Glutamatergic neuron (in vitro differentiated cells): Measurements from ENCODE around the gene BTBD16. TPM values are rescaled to one million over a fixed set of nuclear protein-coding genes. Genes with fewer than 3 reads are reported as not detected.
A peak's percentile ranks its signal among the peaks of the same experiment; 100 is the strongest.

ENCODE experiments used
- DNase-seq: peaks from one replicate; pipeline ENCODE4 v3.0.0; 2022
- H3K27ac Mint-ChIP-seq: one replicate; pipeline ENCODE4 v1.8.0; 2020; ENCODE audit warnings: mild to moderate bottlenecking, mixed read lengths, inconsistent platforms; ENCODE audit not compliant: unreplicated experiment
- H3K27me3 Mint-ChIP-seq: one replicate; pipeline ENCODE4 v1.8.0; 2020; ENCODE audit warnings: mild to moderate bottlenecking, moderate library complexity, mixed read lengths, inconsistent platforms; ENCODE audit not compliant: unreplicated experiment
- H3K36me3 Mint-ChIP-seq: one replicate; pipeline ENCODE4 v1.8.0; 2020; ENCODE audit warnings: mild to moderate bottlenecking, mixed read lengths, inconsistent platforms; ENCODE audit not compliant: unreplicated experiment
- H3K4me1 Mint-ChIP-seq: one replicate; pipeline ENCODE4 v1.8.0; 2020; ENCODE audit warnings: mild to moderate bottlenecking, low read depth, mixed read lengths, inconsistent platforms; ENCODE audit not compliant: unreplicated experiment
- H3K4me3 Mint-ChIP-seq: one replicate; pipeline ENCODE4 v1.8.0; 2020; ENCODE audit warnings: mild to moderate bottlenecking, mixed read lengths, inconsistent platforms; ENCODE audit not compliant: unreplicated experiment
- H3K9me3 Mint-ChIP-seq: one replicate; pipeline ENCODE4 v1.8.0; 2020; ENCODE audit warnings: mild to moderate bottlenecking, moderate library complexity, mixed read lengths, inconsistent platforms; ENCODE audit not compliant: unreplicated experiment
- CTCF ChIP-seq: fragments of 200-600 bp; sonication (generic); IDR thresholded peaks from one replicate; pipeline ENCODE4 v1.5.0; 2021; ENCODE audit not compliant: partially characterized antibody, unreplicated experiment
- total RNA-seq: library from RNA; stranded (reverse); fragmentation: NEBNext Ultra II Directional; extraction: Animal tissue kit (Norgen Biotek cat#: 25700); gene quantifications from one replicate; pipeline ENCODE4 v1.2.1, GENCODE V29; 2021; ENCODE audit not compliant: unreplicated experiment

BTBD16 gene
- total RNA-seq, 1 donor from 2014 or later = 0.98 TPM

- no peak for DNase-seq
- H3K4me3 Mint-ChIP-seq = no peak overlapping the region
- peaks cover 13% of the 10 kb centered on the region for H3K9me3 Mint-ChIP-seq
- H3K4me1 Mint-ChIP-seq = peaks cover 8% of the 10 kb centered on the region
- H3K27me3 Mint-ChIP-seq = peaks cover 6% of the 10 kb centered on the region
- peak overlapping the region; percentile 33 for H3K27ac Mint-ChIP-seq
- H3K36me3 Mint-ChIP-seq = peaks cover 11% of the 10 kb centered on the region
- no peak for TF ChIP-seq CTCF
These were observed 15.4 kb upstream of the BTBD16 start for GRCh38 chr10:122255509-122256301.

GRCh38 chr10:122257041-122257440 is 14.1 kb upstream of the BTBD16 start:
- Mint-ChIP-seq H3K4me1 (peaks cover 8% of the 10 kb centered on the region), H3K27ac (no peak overlapping the region), H3K27me3 (peaks cover 8% of the 10 kb centered on the region), H3K4me3 (no peak overlapping the region), H3K36me3 (peaks cover 16% of the 10 kb centered on the region), H3K9me3 (peaks cover 11% of the 10 kb centered on the region)
- no peak for DNase-seq
- no peak for TF ChIP-seq CTCF

- no peak overlapping the region for H3K4me3 Mint-ChIP-seq
- H3K4me1 Mint-ChIP-seq = peaks cover 8% of the 10 kb centered on the region
- peaks cover 11% of the 10 kb centered on the region for H3K9me3 Mint-ChIP-seq
- peaks cover 8% of the 10 kb centered on the region for H3K27me3 Mint-ChIP-seq
- no peak for DNase-seq
- peaks cover 25% of the 10 kb centered on the region for H3K36me3 Mint-ChIP-seq
- no peak for TF ChIP-seq CTCF
- peak overlapping the region; percentile 33 for H3K27ac Mint-ChIP-seq
These were observed 12.7 kb upstream of the BTBD16 start for GRCh38 chr10:122258136-122259074.

GRCh38 chr10:122259075-122259466 is 12.0 kb upstream of the BTBD16 start:
- DNase-seq = no peak
- peaks cover 28% of the 10 kb centered on the region for H3K36me3 Mint-ChIP-seq
- H3K4me1 Mint-ChIP-seq = peaks cover 8% of the 10 kb centered on the region
- H3K9me3 Mint-ChIP-seq = peaks cover 8% of the 10 kb centered on the region
- H3K27me3 Mint-ChIP-seq = peaks cover 9% of the 10 kb centered on the region
- H3K27ac Mint-ChIP-seq = no peak overlapping the region
- no peak for TF ChIP-seq CTCF
- H3K4me3 Mint-ChIP-seq = no peak overlapping the region
